HTR-8/SVneo (cell line): ENCODE data around the gene KCTD7.
"Not testable (repeated sequence)": the region's sequence is repeated elsewhere in the genome, so short reads cannot be mapped to it uniquely, and the experiment has no call there.

Experiments used
- DNase-seq: peaks from one replicate; pipeline ENCODE4 v3.0.0; 2011; ENCODE audit warnings: low spot score, mixed read lengths; ENCODE audit not compliant: insufficient read length
- FAIRE-seq: peaks from 2 replicates; lab custom pipeline; 2011; peaks lifted over from hg19 to GRCh38; lab: Jason Lieb, UNC

Gene KCTD7

GRCh38 chr7:66673124-66673640, 44.5 kb downstream of the KCTD7 start:
- FAIRE-seq, DNase-seq: not testable (repeated sequence)

- FAIRE-seq = no peak
- no peak for DNase-seq
Observed at GRCh38 chr7:66679633-66680244, 51.1 kb downstream of the KCTD7 start.

DNA sequence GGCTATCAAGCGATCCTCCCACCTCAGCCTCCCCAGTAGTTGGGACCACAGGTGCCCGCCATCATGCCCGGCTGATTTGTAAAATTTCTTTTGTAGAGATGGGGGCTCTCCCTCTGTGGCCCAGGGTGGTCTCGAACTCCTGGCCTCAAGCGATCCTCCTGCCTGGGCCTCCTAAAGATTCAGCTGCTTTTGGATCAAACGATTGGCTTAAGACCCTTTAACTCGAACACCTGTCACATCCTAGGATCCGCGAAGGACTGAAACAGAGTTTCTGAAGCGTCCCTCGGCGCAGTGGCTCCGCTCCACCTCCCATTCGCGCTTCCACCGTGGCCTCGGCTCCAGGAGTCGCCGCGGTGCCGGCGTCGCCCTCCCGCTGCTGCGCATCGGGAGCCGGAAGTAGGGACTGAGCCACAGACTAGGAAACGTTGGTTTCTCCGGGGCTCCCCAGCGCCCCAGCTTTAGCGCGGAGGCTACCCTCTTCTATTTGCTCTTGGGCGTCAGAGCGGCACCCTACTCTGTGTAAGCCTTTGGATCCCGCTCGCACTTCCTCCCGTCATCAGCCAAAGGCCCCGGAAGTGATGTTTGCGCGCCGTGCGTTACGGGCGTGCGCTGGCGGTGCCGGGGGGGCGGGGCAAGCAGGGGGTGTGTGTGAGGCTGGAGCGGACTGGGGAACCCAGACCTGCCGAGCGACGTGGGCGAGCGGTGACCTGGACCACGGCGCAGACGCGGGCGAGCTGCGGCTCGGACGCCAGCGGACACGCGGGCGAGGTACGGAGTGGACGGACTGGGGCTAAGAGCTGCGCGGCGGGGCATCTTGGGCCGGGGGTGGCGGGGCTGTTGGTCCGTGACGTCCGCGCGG, 53.0 kb downstream of the KCTD7 start:
- FAIRE-seq = no peak
- peak; percentile 87 for DNase-seq

DNA sequence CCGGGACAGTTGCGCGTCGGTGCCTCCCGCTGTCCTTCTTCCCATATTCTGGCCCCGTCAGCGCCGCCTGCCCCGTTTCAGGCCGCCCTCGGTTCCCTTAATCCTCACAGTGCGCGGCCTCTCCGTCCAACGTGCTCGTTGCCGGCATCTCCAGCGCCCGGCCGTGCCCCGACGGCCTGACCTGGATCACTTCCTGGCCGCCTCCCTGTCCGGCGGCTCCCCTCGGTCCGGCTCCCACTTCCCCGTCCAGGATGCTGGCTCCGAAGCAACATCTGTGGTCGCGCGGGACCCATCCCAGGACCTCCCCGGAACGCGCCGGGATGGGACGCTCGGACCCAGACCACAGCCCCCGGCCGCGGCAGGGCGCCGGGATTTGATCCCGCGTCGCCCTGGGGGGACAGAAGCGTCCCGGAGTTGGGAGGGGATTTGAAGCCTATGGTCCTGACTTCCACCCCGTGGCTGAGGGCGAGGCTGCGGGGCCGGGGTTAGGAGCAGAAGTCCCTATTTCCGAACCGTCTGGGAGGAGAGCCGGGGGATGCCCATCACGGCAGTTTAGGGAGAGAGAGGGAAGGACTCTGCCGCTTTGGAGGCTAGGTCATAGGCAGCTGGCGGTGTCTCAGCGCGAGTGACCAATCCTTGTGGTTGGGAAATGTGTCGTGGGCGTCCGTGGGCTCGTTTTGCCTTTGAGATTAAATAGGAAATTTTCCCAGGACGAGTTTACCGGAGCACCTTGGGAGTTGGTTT, 53.8 kb downstream of the KCTD7 start:
- FAIRE-seq (no peak), DNase-seq (no peak)

DNA sequence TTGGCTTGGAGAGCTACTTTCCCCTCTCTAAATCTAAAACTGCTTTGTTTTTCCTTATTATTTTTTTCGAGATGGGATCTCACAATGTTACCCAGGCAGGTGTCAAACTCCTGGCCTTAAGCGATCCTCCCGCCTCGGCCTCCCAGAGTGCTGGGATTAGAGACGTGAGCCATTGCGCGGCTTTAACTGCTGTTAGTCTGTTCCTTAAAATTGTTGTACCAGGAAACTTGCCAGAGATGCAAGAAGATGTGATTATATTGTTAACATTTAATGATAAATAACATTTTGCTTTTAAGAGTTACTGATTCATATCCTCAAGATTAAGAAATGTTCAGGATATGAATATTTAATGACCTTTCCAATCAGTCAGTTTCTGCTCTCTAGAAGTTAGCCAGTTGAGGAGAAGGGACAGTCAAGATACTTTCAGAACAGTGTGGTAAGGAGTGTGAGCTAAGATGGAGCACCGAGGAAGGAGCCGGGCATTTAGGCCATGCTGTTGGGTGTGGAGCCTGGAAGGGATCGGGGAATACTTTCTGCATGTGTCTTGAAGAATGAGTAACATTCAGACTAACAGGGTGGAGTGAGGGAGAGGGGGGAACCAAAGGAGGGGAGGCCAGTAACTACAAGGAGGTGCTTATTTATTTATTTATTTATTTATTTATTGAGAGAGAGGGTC, 54.6 kb downstream of the KCTD7 start:
- FAIRE-seq = not testable (repeated sequence)

GRCh38 chr7:66683770-66684123, 55.1 kb downstream of the KCTD7 start:
- FAIRE-seq (no peak), DNase-seq (no peak)

More for the DNA sequence above, 54.6 kb downstream of the KCTD7 start:
- DNase-seq = not testable (repeated sequence)

DNA sequence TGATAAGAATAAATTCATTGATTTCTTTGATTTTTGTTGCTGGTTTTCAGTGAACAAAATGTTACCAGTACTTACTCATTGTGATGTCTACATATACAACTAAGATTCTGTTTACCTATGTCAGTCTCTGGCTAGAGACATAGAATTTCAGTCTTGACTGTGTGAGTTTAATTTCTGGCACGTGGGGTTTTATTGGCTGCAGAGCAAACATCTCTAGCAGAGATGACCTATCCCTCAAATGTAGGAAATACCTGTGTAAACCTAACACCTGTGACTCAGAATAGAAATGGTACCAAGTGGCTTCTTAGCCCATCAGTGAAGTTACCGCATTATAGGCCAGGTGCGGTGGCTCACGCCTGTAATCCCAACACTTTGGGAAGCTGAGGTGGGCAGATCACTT, 57.0 kb downstream of the KCTD7 start:
- FAIRE-seq, DNase-seq: not testable (repeated sequence)

- FAIRE-seq (no peak), DNase-seq (no peak)
Observed at GRCh38 chr7:66687186-66687585, 58.5 kb downstream of the KCTD7 start.

- not testable (repeated sequence) for FAIRE-seq, DNase-seq
Observed at GRCh38 chr7:66687672-66688071, 59.0 kb downstream of the KCTD7 start.

DNA sequence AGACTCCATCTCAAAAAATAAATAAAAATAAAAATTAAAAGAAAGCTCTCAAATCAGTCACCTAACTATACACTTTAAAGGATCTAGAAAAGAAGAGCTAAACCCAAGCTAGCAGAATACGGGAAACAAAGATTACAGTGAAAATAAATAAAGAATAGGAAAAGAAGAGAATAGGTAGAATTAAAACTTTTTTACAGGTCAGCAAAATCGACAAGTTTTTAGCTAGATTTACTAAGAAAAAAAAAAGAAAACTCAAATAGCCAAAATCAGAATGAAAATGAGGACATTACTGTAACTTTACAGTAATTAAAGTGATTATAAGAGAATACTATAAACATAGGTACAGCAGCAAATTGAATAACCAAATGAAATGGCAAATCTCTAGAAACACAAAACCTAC, 60.4 kb downstream of the KCTD7 start:
- no peak for DNase-seq
- FAIRE-seq = no peak

DNA sequence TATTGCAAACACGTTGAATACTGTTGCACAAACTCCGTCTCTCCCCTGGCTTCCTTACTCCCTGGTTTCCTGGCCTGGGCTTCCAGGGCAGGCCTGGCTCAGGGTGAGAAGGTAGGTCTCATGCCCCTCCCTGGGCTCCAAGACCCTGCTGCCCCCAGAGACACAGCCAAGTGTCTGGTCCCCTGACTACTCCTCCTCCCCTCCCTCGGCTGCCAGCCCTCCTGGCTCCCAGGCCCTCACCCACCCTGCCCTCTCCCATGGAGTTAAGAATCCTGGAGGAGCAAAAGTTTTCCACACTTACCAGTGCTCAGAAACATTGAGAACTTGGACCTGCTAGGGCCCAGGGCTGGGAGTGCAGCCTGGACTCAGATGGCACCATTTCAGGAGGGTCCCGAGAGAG, 64.7 kb downstream of the KCTD7 start:
- FAIRE-seq = no peak

More for the DNA sequence above, 64.7 kb downstream of the KCTD7 start:
- no peak for DNase-seq
